ENCODE measurements around the gene MCRIP2. TPM values are rescaled to one million over a fixed set of nuclear protein-coding genes. Genes with fewer than 3 reads are reported as not detected.

MCRIP2 gene
- total RNA-seq, 1 donor from 2014 or later, result 24.6 TPM

DNA sequence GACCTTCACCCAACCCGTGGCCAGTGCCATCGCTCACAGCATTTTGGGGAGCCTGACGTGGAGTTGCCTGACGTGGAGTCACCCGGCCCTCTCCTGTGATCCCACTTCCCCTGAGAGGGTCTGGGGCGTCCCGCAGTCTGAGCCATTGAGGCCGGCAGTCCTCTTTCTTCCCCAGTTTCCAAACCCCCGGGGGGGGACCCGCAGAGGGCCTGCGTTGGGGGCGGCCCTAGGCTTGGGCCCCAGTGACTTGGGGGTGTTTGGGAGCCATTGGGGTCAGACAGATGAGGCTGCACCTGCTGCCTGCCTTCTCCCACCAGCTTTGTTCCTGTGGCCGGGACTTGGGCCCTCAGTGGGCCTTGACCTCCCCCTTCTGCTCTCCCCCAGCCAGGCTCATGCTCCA, 28.0 kb downstream of the MCRIP2 start:
- DNase-seq (ENCODE audit: low spot score), result no peak

DNA sequence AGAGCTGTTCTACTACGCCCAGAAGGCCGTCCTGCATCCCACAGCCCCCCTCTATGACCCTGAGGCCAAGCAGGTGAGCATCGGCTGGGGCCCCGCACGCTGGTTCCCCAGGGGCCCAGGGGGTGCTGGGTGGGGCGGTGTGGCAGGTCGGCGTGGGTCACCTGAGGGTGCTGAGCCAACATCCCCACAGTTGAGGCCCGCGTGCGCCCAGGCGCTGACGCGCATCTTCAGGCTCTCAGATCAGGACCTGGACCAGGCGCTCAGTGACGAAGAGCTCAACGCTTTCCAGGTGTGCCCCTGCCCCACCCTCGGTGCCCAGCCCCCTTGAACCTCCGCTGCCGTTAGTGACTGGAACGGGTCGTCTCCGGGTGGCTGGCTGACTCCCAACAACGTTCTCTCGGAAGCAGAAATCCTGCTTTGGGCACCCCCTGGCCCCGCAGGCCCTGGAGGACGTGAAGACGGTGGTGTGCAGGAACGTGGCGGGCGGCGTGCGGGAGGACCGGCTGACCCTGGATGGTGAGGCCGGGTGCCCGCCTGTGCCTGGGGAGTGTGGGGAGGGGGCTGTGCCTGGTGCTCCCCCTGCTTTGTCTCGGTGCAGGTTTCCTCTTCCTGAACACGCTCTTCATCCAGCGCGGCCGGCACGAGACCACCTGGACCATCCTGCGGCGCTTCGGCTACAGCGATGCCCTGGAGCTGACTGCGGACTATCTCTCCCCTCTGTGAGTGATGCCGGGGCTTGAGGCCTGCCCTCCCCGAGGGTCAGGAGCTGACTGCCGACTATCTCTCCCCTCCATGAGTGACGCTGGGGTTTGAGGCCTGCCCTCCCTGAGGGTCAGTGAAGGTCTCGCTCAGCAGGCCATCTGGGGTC, 29.1 kb downstream of the MCRIP2 start:
- no peak for DNase-seq (ENCODE audit: low spot score)

DNA sequence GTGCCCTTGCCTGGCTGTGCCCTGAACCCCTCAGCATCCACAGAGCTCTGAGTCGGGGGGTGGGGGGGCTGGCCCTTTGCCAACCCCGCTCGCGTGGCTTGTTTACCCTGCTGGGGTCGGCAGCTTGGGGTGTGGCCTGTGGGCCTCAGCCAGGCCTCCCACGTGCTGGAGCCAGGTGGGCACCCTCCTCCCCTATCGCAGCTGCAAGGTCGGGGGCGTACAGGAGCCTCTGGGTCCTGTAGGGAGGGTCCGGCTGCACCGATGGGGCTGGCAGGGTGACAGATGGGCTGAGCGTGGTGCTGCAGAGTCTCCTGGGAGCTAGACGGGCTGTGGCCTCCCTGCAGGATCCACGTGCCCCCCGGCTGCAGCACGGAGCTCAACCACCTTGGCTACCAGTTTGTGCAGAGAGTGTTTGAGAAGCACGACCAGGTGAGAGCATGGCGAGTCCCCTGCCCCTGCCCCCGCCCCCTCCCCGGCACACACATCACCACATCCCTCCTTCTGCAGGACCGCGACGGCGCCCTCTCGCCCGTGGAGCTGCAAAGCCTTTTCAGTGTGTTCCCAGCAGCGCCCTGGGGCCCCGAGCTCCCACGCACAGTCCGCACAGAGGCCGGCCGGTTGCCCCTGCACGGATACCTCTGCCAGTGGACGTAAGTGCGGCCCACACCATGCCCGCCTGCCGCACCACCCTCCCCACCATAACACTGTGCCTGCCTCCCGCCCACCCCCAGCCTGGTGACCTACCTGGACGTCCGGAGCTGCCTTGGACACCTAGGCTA, 29.9 kb downstream of the MCRIP2 start:
- DNase-seq (ENCODE audit: low spot score), result no peak

DNA sequence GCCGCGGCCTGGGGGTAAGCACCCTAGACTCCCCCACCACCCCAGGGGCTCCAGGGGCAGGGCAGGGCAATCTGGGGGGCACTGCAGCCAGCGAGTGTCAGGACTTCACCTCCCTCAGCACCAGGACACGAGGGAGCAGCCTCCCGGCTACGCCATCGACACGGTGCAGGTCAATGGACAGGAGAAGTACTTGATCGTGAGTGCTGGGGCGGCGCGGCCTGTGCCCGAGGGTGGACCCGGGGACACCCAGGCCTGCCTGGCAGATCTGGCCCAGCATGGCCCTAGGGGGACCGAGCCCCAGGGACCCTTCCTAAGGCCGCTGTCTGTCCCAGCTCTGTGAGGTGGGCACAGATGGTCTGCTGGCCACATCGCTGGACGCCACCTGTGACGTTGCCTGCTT, 30.7 kb downstream of the MCRIP2 start:
- DNase-seq (ENCODE audit: low spot score), result no peak

DNA sequence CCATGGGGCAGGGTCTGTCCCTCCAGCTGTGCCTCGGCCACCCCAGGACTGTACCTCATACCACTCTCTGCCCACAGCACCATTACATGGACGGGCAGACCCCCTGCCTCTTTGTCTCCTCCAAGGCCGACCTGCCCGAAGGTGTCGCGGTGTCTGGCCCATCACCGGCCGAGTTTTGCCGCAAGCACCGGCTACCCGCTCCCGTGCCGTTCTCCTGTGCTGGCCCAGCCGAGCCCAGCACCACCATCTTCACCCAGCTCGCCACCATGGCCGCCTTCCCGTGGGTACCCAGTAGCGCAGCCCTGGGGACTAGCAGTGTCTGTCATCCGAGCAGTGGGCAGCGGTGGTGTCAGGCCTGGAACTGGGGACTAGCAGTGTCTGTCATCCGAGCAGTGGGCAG, 31.2 kb downstream of the MCRIP2 start:
- DNase-seq (ENCODE audit: low spot score), result no peak

DNA sequence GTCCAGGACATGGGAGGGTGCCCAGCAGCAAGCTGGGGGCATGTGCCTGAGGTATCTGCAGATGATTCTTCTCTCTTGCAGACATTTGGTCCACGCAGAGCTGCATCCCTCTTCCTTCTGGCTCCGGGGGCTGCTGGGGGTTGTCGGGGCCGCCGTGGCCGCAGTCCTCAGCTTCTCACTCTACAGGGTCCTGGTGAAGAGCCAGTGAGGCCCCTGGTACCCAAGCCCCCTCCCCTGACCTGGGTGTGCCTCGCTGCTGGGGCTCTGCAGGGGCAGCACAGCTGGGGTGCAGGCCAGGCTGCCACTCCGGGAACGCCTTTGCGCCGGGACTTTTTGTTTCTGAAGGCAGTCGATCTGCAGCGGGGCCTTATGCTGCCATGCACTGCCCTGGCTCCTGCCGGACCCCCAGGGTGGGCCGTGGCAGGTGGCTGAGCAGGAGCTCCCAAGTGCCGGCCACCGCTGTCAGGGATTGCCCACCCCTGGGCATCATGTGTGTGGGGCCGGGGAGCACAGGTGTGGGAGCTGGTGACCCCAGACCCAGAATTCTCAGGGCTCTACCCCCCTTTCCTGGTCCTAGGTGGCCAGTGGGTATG, 31.9 kb downstream of the MCRIP2 start:
- DNase-seq (ENCODE audit: low spot score), result no peak

DNA sequence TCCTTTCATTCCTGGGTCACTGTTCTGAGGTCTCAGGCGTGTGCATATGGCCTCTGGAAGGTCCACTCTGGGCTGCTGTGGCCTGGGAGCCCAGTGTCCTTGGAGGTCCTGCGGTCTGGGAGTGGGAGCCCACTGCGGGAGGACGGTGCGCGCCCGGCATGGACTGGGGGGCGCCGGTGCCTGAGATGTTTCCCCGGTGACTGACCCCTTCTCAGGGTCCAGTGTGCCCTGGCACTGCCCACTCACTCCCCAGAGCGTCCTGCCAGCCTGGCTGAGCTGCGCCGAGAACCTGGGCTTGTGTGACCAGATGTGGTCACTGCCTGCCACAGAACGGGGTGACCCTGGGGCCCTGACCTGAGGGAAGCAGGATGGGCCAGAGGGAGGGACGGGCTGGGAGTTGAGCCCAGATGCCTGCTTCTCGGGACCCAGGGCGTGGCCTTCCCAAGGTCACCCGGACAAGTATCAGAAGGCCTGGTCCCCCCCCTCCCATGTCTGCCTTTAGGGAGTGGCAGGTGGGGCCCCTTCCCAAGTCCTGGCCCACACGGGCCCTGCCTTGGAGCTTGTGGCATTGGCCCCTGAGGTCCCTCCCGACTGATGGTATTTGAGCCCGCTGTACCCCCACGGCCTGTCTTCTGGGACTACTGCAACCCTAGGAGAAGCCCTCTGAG, 32.7 kb downstream of the MCRIP2 start:
- DNase-seq (ENCODE audit: low spot score), result no peak

DNA sequence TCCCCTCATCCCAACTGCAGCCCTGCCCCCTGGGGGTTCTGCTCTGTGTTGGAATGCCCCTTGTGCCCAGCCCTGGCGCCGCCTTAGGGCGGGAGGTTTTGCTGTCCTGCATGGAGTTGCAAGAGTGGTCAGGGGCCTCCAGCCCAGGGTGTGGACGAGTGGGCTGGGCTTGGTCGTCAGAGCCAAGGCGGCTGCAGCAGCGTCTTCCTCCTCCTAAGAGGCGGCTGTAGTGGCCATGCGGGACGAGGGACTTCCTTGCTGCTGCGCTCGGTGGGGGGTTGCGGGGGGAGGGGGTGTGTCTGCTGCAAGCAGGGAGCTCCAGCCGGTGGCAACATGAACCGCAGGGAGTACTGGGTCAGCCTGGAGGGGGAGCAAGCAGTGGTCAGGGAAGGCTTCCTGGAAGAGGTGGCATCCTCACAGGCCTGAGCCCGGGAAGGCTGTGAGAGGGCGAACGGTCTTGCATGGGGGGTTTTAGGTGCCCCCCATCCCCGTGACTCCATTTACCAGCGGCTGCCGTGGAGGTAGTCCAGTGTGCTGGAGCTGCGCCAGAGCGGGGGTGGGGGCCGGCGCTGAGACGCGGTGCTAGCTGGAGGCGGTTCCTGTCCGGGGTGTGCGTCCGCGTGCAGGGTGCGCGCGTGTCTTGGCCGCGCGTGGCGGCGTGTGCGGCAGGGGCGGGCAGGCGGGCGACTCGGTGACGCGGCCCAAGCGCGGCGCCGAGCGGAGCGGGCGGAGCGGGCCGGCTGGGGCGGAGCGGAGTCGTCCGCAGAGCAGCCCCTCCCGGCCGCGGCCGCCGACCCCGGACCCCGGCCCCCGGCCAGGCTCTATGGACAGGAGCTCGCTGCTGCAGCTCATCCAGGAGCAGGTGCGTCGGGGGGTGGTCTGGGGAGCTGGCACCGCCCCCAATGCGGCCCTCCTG, 33.6 kb downstream of the MCRIP2 start, which contains the start of gene RHBDL1:
TSS of gene RHBDL1 (plus strand) at position 704 of the 916 bp plus-strand sequence. CDS start at position 824, 120 bp downstream.
- peak; percentile 32 for DNase-seq (ENCODE audit: low spot score)

DNA sequence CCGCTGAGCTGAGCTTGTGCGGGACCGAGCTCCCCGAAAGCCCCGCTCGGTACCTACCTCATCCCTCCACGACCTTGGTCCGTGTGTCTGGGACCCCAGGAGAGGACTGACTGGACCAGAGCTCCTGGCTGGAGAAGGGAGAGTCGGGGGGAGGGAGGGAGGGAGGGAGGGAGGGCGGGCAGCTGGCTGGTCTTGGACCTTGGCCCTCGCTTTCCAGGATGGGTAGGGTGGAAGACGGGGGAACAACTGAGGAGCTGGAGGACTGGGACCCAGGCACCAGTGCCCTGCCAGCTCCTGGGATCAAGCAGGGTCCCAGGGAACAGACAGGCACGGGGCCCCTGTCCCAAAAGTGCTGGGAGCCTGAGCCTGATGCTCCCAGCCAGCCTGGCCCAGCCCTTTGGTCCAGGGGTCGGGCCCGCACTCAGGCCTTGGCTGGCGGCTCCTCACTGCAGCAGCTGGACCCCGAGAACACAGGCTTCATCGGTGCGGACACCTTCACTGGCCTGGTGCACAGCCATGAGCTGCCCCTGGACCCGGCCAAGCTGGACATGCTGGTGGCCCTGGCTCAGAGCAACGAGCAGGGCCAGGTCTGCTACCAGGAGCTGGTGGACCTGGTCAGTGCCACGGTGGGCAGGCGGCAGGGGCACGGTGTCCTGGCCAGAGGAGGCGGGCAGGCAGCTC, 34.4 kb downstream of the MCRIP2 start:
- DNase-seq (ENCODE audit: low spot score), result no peak

DNA sequence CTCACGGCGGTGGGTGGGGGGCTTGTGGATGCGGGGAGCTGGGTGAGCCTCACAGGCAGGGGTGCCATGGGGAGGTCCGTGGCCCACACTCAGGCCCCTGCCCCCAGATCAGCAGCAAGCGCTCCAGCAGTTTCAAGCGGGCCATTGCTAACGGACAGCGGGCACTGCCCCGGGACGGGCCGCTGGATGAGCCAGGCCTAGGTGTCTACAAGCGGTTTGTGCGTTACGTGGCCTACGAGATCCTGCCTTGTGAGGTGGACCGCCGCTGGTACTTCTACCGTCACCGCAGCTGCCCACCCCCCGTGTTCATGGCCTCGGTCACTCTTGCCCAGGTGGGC, 34.9 kb downstream of the MCRIP2 start:
- DNase-seq (ENCODE audit: low spot score), result no peak

DNA sequence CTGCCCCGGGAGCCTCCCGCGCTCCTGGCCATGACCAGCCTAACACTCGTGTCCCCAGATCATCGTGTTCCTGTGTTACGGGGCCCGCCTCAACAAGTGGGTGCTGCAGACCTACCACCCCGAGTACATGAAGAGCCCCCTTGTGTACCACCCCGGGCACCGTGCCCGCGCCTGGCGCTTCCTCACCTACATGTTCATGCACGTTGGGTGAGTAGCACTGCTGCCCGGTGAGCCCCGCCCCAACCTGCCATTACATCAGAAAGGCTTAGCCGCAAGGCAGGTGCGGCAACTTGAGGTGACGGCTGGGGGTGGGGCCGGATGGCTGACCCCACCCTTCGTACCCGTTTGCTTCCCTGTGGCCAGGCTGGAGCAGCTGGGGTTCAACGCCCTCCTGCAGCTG, 35.3 kb downstream of the MCRIP2 start:
- DNase-seq (ENCODE audit: low spot score), result peak; percentile 67

DNA sequence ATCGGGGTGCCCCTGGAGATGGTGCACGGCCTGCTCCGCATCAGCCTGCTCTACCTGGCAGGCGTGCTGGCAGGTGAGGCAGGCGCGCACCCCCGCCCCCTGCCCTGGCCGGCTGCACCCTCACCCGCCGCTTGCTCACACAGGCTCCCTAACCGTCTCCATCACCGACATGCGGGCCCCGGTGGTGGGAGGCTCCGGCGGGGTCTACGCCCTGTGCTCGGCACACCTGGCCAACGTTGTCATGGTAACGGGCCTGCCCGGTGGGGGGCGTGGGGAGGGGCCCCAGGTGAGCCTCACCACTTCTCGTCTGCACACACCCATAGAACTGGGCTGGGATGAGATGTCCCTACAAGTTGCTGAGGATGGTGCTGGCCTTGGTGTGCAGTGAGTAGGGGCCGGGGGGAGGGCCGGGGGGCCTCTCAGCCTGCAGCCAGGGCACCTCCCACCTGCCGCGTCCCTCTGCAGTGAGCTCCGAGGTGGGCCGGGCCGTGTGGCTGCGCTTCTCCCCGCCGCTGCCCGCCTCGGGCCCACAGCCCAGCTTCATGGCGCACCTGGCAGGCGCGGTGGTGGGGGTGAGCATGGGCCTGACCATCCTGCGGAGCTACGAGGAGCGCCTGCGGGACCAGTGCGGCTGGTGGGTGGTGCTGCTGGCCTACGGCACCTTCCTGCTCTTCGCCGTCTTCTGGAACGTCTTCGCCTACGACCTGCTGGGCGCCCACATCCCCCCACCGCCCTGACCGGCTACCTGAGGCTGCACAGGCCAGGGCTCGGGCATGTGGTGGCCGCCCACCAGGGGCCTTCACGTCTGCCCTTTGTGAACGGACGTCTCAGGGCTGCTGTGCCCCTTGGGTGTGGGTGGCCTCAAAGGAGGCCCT, 35.9 kb downstream of the MCRIP2 start:
- no peak for DNase-seq (ENCODE audit: low spot score)

DNA sequence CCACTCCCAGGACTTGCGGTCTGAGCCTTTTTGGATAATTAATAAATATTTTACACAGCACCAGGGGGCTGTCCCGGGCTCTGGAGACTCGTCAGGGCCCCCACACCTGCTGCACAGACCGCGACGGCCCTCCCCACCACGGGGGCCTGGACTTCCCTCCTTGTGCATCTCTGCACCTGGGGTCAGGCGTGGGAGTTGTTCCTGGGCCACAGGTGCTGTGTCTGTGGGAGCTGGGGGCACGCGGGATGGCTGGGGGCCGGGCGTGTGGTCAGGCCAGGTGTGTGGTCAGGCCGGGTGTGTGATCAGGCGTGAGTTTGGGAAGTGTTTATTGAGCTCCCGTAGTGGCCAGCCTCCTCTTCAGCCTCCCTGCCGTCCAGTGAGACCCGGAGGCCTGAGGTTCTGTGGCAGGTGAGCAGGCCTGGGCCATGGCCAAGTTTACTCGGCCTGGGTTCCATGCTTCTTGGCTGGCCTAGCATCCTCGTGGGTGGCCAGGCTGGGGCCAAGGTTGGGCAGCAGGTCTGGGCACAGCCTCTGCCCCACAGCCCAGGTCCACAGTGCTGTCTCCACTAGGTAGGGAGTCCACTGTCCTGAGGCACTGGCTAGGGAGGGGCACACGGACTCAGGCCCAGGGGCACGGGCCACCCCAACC, 36.7 kb downstream of the MCRIP2 start:
- no peak for DNase-seq (ENCODE audit: low spot score)

DNA sequence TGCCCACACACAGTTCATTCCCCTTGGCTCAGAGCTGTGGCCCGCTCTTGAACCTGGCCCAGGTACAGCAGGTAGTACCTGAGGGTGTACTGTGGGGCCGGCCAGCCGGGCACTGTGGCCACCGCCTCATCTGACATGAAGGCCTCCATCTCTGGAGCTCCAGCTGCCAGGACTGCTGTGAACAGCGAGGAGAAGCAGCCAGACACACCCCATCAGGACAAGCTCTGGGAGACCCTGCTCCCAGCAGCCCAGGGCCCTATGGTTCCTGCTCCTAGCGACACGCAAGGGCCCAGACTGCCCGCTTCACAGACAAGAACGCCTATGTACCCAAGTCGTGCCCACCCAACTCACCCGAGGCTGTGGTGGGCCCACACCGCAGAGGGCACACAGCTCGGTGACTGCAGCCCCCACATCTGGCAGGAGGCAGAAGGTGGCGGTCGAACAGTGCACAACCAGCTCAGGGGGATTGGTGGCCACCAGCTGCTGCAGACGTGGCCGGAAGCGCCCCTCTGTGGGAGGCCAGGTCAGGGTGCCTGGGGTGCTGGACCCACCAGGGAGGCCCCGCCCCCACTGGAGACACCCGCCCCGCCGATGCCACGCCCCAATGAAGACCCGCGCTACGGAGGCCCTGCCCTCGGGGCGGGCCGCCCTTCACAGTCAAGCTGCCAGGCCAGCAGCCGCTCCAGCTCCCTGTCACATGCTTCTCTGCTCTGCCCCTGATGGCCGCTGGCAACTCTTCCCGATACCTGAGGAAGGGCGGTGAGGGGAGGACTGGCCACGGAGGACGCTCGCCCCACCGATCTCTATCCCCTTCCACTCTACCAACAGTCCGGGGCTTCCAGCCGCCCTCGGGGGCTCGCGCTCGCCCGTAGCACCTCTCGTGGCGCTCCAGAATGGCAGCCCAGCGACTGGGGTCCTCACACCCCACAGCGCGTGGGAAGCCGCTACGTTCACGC, 37.5 kb downstream of the MCRIP2 start:
- DNase-seq (ENCODE audit: low spot score), result peak; percentile 77

DNA sequence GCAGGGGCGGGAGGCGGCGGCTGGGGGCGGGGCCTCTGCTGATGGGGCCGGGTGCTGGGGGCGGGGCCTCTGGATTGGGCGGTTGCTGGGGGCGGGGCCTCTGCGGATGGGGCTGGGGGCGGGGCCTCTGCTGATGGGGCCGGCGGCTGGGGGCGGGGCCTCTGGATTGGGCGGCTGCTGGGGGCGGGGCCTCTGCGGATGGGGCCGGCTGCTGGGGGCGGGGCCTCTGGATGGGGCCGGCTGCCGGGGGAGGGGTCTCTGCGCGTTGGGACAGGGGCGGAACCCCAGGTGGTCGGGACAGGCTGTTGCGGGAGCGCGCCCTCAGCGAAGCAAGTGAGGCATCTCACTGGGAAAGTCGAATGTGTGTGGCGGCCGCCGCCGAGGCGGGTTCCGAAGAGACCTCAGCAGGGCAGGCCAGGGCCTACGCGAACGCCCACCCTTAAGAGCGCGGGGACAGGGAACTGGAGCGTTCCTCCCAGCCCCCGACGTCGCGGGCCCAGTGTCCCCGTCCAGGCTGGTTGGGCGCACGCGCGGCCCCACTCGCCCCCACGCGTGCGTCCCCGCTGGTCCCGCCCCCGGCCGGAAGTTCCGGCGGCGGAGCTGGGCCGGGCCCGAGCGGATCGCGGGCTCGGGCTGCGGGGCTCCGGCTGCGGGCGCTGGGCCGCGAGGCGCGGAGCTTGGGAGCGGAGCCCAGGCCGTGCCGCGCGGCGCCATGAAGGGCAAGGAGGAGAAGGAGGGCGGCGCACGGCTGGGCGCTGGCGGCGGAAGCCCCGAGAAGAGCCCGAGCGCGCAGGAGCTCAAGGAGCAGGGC, 38.4 kb downstream of the MCRIP2 start, which contains the start of gene STUB1:
TSS of gene STUB1 (plus strand) at position 597 of the 811 bp plus-strand sequence. CDS start at position 713, 116 bp downstream.
- DNase-seq (ENCODE audit: low spot score), result peak; percentile 86

DNA sequence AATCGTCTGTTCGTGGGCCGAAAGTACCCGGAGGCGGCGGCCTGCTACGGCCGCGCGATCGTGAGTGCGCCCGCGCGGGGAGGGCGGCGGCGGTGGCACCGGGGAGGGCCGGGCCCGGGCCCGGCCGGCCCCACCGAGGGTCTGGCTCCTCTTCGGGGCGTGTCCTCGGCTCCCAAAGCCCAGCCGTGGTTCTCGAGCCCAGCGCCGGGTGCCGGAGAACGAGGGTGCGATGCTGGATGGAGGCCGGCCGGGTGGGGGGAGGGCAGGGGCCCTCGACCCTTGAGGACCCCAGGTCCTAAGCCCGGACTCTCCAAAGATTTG, 39.0 kb downstream of the MCRIP2 start:
- DNase-seq (ENCODE audit: low spot score), result no peak
